GM10248 (cell line): Measurements from ENCODE around the gene HADHB.

Experiments used
- CTCF ChIA-PET: fragments of 300-600 bp; sonication (Branson Sonifier 250); formaldehyde crosslinking; extraction: SDS; loops from one replicate; lab custom pipeline; 2021; ENCODE audit warnings: antibody characterized with exemption; lab: Yijun Ruan, JAX
- POLR2A ChIA-PET: fragments of 350-650 bp; sonication (Branson Sonifier 250); formaldehyde crosslinking; extraction: SDS; loops from one replicate; lab custom pipeline; 2020; ENCODE audit warnings: antibody characterized with exemption; lab: Yijun Ruan, JAX
- DNase-seq: peaks from one replicate; pipeline ENCODE4 v3.0.0; 2012; ENCODE audit errors: extremely low spot score
- TF ChIP-seq, protein P1 (sequence below): IDR thresholded peaks from 2 replicates; pipeline ENCODE4 v1.5.1; 2012; ENCODE audit warnings: mild to moderate bottlenecking, low read depth; ENCODE audit errors: extremely low read depth, missing control alignments, control extremely low read depth

HADHB gene

GRCh38 chr2:26269571-26270158 is 24.9 kb downstream of the HADHB start:
- CTCF ChIA-PET: interaction anchor here (0.8 to 1.7 kb wide), 2 partner anchors 14 to 60 kb away, joined by 4 read pairs; no protein-coding TSS in a partner anchor
- TF ChIP-seq, protein P1, sequence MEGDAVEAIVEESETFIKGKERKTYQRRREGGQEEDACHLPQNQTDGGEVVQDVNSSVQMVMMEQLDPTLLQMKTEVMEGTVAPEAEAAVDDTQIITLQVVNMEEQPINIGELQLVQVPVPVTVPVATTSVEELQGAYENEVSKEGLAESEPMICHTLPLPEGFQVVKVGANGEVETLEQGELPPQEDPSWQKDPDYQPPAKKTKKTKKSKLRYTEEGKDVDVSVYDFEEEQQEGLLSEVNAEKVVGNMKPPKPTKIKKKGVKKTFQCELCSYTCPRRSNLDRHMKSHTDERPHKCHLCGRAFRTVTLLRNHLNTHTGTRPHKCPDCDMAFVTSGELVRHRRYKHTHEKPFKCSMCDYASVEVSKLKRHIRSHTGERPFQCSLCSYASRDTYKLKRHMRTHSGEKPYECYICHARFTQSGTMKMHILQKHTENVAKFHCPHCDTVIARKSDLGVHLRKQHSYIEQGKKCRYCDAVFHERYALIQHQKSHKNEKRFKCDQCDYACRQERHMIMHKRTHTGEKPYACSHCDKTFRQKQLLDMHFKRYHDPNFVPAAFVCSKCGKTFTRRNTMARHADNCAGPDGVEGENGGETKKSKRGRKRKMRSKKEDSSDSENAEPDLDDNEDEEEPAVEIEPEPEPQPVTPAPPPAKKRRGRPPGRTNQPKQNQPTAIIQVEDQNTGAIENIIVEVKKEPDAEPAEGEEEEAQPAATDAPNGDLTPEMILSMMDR: no peak
- POLR2A ChIA-PET: interaction anchor here (0.7 kb wide), 1 partner anchor 942 kb away, joined by 3 read pairs; the partner anchor contains the start of genes ATRAID and SLC5A6
- peak; percentile 36 for DNase-seq

DNA sequence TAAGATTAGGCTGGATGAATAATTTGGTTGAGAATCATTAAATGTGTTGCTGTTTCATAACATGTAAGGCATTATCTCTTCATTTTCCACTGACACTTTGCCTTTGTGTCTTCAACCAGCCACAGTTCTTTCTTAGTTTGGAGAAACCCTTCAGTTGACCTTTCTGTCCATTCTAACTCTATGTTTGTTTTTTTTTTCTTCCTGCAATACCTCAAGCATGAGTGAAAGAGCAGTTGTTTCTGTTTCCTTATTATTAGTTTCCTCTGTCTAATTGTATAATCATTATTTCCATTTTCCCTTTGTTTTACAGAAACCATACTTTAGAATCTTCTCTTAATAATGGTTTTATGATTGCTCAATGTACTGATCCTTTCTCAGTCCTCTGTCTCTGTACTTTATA is 25.6 kb downstream of the HADHB start:
- ChIA-PET POLR2A (no interaction called here), CTCF (interaction anchor here (1.7 kb wide), 1 partner anchor 14 kb away, joined by 4 read pairs; no protein-coding TSS in a partner anchor)
- DNase-seq: peak; percentile 25
- TF ChIP-seq, protein P1: no peak

DNA sequence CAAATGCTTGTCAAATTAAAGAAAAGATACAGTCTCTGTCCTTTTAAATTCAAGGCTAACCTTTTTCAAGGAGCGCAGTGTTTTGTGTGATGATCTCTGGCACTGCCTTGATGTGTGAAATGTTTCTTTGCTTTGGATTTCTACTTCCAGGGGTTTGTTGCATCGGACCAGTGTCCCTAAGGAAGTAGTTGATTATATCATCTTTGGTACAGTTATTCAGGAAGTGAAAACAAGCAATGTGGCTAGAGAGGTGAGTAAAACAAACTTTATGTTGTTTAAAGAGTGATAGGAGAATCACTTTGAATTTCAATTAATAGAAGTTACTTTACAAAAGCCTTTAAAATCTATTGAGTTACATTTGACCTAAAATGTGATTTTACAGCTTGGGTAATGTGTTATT is 28.8 kb downstream of the HADHB start:
- TF ChIP-seq, protein P1: no peak
- CTCF ChIA-PET: no interaction called here
- no peak for DNase-seq
- POLR2A ChIA-PET: no interaction called here

- POLR2A ChIA-PET: no interaction called here
- CTCF ChIA-PET: interaction anchor here (2.3 kb wide), 1 partner anchor 11 kb away, joined by 6 read pairs; no protein-coding TSS in a partner anchor
- TF ChIP-seq, protein P1: no peak
- DNase-seq: no peak
Observed at GRCh38 chr2:26274058-26274613, 29.4 kb downstream of the HADHB start.

GRCh38 chr2:26276484-26277227 is 31.9 kb downstream of the HADHB start:
- CTCF ChIA-PET: interaction anchor here (2.3 kb wide), 1 partner anchor 13 kb away, joined by 6 read pairs; no protein-coding TSS in a partner anchor
- POLR2A ChIA-PET: no interaction called here
- TF ChIP-seq, protein P1: no peak
- DNase-seq: no peak

DNA sequence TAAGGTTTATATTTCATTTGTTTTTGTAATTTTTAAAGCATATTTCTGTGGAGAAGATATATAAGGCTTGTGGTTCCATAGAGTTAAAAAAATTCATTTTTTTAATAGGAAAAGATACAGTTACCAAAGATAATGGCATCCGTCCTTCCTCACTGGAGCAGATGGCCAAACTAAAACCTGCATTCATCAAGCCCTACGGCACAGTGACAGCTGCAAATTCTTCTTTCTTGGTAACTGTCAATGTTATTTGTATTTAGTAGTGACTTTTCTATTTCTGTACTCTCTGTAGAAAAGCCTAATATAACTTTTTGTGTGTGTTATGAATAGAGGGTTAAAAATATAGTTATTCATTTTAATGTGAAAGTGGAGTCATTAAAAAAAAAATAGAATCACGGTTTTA is 35.1 kb downstream of the HADHB start:
- TF ChIP-seq, protein P1: no peak
- POLR2A ChIA-PET: no interaction called here
- no peak for DNase-seq
- CTCF ChIA-PET: no interaction called here
